ENCODE results near the gene CACNG6.

GRCh38 chr19:54009440-54009839, 18.0 kb downstream of the CACNG6 start:
- no peak for TF ChIP-seq RARB (CRISPR knock-in tag; IDR thresholded peaks at IDR 0.05)
- no peak for TF ChIP-seq ISL1 (CRISPR knock-in tag; IDR thresholded peaks at IDR 0.05)
- TF ChIP-seq ZFP30 (CRISPR knock-in tag; IDR thresholded peaks at IDR 0.05): no peak
- no peak for TF ChIP-seq ZC3H10 (CRISPR knock-in tag; IDR thresholded peaks at IDR 0.05)
- TF ChIP-seq ZFP3 (CRISPR knock-in tag; IDR thresholded peaks at IDR 0.05): no peak

All from SK-N-SH treated with all-trans-retinoic acid at 6 μM for 48 hours (cell line).